HG03460 (cell line): ENCODE measurements around the gene PLPPR3.

Experiments used
- ATAC-seq: cut with Tn5 transposase; IDR thresholded peaks from one replicate; pipeline ENCODE4 v1.9.1; 2021; ENCODE audit not compliant: unreplicated experiment

Gene PLPPR3

GRCh38 chr19:821825-822503 lies at the start of gene PLPPR3:
TSS of gene PLPPR3 (minus strand) at chr19:821955. CDS start at chr19:821559, 396 bp downstream.
- ATAC-seq: no peak

- ATAC-seq: no peak
These were observed 49.2 kb upstream of the PLPPR3 start for GRCh38 chr19:870963-871401.

GRCh38 chr19:870314-870713 lies 48.6 kb upstream of the PLPPR3 start:
- no peak for ATAC-seq

- no peak for ATAC-seq
These were observed 47.8 kb upstream of the PLPPR3 start for GRCh38 chr19:869245-870177.

GRCh38 chr19:868458-869244 lies 46.9 kb upstream of the PLPPR3 start:
- ATAC-seq: no peak

GRCh38 chr19:867855-868457 lies 46.2 kb upstream of the PLPPR3 start:
- ATAC-seq: no peak

- ATAC-seq: no peak
These were observed 45.6 kb upstream of the PLPPR3 start for GRCh38 chr19:867301-867793.

GRCh38 chr19:866769-867300 lies 45.1 kb upstream of the PLPPR3 start:
- ATAC-seq: no peak

- ATAC-seq: no peak
These were observed 41.5 kb upstream of the PLPPR3 start for GRCh38 chr19:863315-863620.

- ATAC-seq: no peak
These were observed 41.0 kb upstream of the PLPPR3 start for GRCh38 chr19:862581-863314.

- ATAC-seq: no peak
These were observed 40.2 kb upstream of the PLPPR3 start for GRCh38 chr19:861756-862580.

- ATAC-seq: no peak
These were observed 39.5 kb upstream of the PLPPR3 start for GRCh38 chr19:861141-861755.

- no peak for ATAC-seq
These were observed 37.4 kb upstream of the PLPPR3 start, which contains the start of gene CFD for GRCh38 chr19:858868-859843. TSS of gene CFD (plus strand) at chr19:859664. CDS start at chr19:859690, 26 bp downstream.

- no peak for ATAC-seq
These were observed 36.5 kb upstream of the PLPPR3 start for GRCh38 chr19:858284-858683.

- no peak for ATAC-seq
These were observed 33.9 kb upstream of the PLPPR3 start for GRCh38 chr19:855566-856120.

- no peak for ATAC-seq
These were observed 33.4 kb upstream of the PLPPR3 start for GRCh38 chr19:855142-855541.

GRCh38 chr19:854549-854948 lies 32.8 kb upstream of the PLPPR3 start:
- ATAC-seq: no peak
